Cardiac septum (tissue), 1 donor: ENCODE data around the gene ADAMTS18. TPM values are rescaled to one million over a fixed set of nuclear protein-coding genes. Genes with fewer than 3 reads are reported as not detected.
"Not testable (repeated sequence)": the region's sequence is repeated elsewhere in the genome, so short reads cannot be mapped to it uniquely, and the experiment has no call there.

ENCODE experiments used
- DNase-seq: peaks from one replicate; pipeline ENCODE4 v3.0.0-alpha.2; 2020; ENCODE audit warnings: low spot score
- intact Hi-C: fragments of 100-400 bp; cut with DNase I; formaldehyde crosslinking; loops from one replicate; pipeline ENCODE4 v1.14.0; 2022
- long read RNA-seq: library from polyadenylated mRNA; unstranded; transcript quantifications from one replicate; pipeline ENCODE4 v2.0.0, GENCODE V29; 2021
- total RNA-seq: library from RNA; stranded (reverse); fragmentation: NEBNext Ultra II Directional; extraction: Animal tissue kit (Norgen Biotek cat#: 25700); gene quantifications from one replicate; pipeline ENCODE4 v1.2.1, GENCODE V29; 2021
- donor health status: DM: no; HTN: no; CAD: no.

The ADAMTS18 gene
- not detected for total RNA-seq
- long read RNA-seq, result 0 reads

GRCh38 chr16:77434530-77435271, at the start of gene ADAMTS18:
TSS of gene ADAMTS18 (minus strand) at chr16:77435034. CDS start at chr16:77434695, 339 bp downstream.
- DNase-seq, result no peak
- intact Hi-C loops, result no loop called here

GRCh38 chr16:77480681-77481315, 46.0 kb upstream of the ADAMTS18 start:
- DNase-seq, result no peak
- intact Hi-C loops, result no loop called here

GRCh38 chr16:77472262-77472661, 37.4 kb upstream of the ADAMTS18 start:
- DNase-seq, result no peak
- intact Hi-C loops, result no loop called here

- intact Hi-C loops, result no loop called here
- DNase-seq, result no peak
Observed at GRCh38 chr16:77470851-77471250, 36.0 kb upstream of the ADAMTS18 start.

- no peak for DNase-seq
- intact Hi-C loops, result no loop called here
Observed at GRCh38 chr16:77469634-77470033, 34.8 kb upstream of the ADAMTS18 start.

- DNase-seq, result no peak
- intact Hi-C loops, result no loop called here
Observed at GRCh38 chr16:77468831-77469230, 34.0 kb upstream of the ADAMTS18 start.

- DNase-seq, result no peak
- intact Hi-C loops, result no loop called here
Observed at GRCh38 chr16:77467821-77468335, 33.0 kb upstream of the ADAMTS18 start.

GRCh38 chr16:77463659-77464058, 28.8 kb upstream of the ADAMTS18 start:
- intact Hi-C loops, DNase-seq: not testable (repeated sequence)

GRCh38 chr16:77462894-77463293, 28.1 kb upstream of the ADAMTS18 start:
- intact Hi-C loops, result no loop called here
- no peak for DNase-seq

- intact Hi-C loops, result no loop called here
- no peak for DNase-seq
Observed at GRCh38 chr16:77459534-77460254, 24.9 kb upstream of the ADAMTS18 start.

- no peak for DNase-seq
- intact Hi-C loops, result no loop called here
Observed at GRCh38 chr16:77457046-77457445, 22.2 kb upstream of the ADAMTS18 start.

GRCh38 chr16:77452243-77452642, 17.4 kb upstream of the ADAMTS18 start:
- intact Hi-C loops, result no loop called here
- no peak for DNase-seq

GRCh38 chr16:77450790-77451487, 16.1 kb upstream of the ADAMTS18 start:
- no peak for DNase-seq
- intact Hi-C loops, result no loop called here

GRCh38 chr16:77449208-77449607, 14.4 kb upstream of the ADAMTS18 start:
- DNase-seq, result no peak
- intact Hi-C loops, result no loop called here

- intact Hi-C loops, result no loop called here
- no peak for DNase-seq
Observed at GRCh38 chr16:77445324-77445723, 10.5 kb upstream of the ADAMTS18 start.

GRCh38 chr16:77444147-77444460, 9.3 kb upstream of the ADAMTS18 start:
- intact Hi-C loops, result no loop called here
- DNase-seq, result no peak

- intact Hi-C loops, result no loop called here
- DNase-seq, result no peak
Observed at GRCh38 chr16:77443357-77444146, 8.7 kb upstream of the ADAMTS18 start.

GRCh38 chr16:77442078-77442477, 7.2 kb upstream of the ADAMTS18 start:
- intact Hi-C loops, result no loop called here
- no peak for DNase-seq

GRCh38 chr16:77439106-77439505, 4.3 kb upstream of the ADAMTS18 start:
- DNase-seq, result no peak
- intact Hi-C loops, result no loop called here
